HG03097 (cell line): Measurements from ENCODE around the gene SUFU.

Experiments used
- ATAC-seq: cut with Tn5 transposase; IDR thresholded peaks from one replicate; pipeline ENCODE4 v1.9.1; 2021; ENCODE audit not compliant: unreplicated experiment, low FRiP score

The SUFU gene

DNA sequence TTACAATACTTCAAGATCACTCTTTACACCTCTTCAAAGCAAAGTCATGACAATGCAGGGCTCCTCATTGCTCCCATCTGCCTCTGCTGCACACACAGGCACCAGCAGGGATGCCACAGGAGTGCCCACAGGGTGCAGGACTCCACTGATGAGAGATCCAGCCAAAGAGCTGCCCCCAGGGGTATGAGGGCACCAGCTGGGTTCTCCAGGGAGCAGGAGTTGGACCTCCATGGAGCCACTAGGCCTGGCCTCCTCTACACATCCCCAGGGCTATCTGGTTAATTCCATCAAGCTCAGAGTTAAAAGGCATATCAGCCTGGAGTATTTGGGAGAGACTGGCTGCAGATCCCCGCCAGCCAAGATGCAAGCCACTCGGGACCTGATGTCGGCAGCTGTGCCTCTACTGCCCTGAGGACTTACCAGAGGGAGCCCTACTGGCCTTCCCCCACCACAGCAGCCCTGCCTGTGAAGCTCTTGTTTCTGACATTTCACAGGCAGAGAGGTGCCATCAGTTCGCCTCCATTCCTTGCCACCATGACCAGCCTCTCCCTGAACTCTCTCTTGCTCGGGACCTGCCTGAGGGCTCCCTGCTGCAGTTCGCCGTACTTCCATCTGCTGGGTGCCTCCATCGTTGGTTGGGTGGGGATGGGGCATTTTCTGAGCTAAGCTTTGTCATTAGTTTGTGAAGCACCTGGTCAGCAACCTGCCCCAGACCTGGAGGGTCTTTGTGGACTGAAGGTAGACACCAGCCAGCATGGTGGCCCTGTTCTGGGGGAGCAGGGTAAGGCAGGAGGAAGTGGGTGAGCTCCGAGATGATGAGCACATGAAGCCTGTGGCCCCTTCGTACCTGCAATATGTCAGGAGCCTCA lies 128.0 kb downstream of the SUFU start:
- ATAC-seq = no peak

- ATAC-seq = no peak
Observed at GRCh38 chr10:102632394-102633111, 128.8 kb downstream of the SUFU start.

DNA sequence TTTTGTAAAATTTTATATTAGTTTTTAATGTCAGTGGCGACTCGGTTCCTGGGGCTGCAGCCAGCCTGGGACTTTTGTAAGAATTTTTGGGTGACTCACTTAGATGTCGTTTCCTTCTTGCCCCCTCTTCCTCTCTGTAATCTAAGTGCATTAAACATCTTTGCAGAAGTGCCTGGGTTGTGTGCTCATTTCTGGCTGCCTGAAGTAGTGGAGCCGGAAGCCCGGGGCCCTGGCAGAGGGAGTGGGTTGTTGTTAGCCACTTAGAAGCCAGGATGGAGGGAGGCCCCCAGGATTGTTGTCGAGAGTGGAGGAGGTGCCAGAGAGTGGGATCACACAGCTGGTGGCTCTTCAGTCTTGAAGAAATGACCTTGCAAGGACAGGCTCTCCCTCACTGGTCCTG lies 129.5 kb downstream of the SUFU start:
- ATAC-seq = no peak

GRCh38 chr10:102633848-102634247 lies 130.1 kb downstream of the SUFU start:
- no peak for ATAC-seq

- no peak for ATAC-seq
Observed at GRCh38 chr10:102634686-102635085, 130.9 kb downstream of the SUFU start.

GRCh38 chr10:102635377-102635776 lies 131.6 kb downstream of the SUFU start:
- ATAC-seq = no peak

DNA sequence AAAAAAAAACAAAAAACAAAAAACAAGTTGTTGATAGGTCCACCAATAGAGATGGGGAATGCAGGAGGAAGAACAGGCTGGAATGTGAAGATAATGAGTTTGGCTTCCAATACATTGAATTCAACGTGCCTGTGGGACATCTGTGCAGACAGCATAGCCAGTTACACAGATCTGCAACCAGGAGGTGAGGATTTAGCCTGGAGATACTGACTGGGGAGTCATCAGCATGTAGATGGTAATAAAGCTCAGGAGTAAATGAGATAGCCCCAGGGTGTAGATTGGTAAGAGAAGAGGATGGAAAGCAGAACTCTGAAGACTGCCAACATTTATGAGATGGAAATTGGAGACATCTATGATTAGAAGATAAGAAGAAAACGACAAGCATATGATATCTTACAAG lies 135.8 kb downstream of the SUFU start:
- no peak for ATAC-seq

DNA sequence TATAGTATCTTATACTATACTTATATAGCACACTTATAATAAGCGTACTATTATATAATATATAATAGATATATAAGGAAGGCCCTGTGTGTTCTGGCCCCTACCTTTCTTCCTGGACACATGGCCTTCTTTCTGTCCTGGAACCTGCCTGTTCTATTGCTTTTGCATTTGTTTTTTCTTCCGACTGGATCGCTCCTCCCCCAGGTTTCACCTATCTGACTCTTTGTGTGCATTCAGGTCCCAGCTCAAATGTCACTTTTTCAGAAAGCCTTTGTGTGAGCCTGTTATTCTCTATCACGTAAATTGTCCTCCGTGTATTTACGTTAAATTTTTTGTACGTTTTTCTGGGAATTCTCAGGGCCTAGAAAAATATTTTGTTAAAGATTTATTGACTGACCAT lies 137.6 kb downstream of the SUFU start:
- no peak for ATAC-seq

DNA sequence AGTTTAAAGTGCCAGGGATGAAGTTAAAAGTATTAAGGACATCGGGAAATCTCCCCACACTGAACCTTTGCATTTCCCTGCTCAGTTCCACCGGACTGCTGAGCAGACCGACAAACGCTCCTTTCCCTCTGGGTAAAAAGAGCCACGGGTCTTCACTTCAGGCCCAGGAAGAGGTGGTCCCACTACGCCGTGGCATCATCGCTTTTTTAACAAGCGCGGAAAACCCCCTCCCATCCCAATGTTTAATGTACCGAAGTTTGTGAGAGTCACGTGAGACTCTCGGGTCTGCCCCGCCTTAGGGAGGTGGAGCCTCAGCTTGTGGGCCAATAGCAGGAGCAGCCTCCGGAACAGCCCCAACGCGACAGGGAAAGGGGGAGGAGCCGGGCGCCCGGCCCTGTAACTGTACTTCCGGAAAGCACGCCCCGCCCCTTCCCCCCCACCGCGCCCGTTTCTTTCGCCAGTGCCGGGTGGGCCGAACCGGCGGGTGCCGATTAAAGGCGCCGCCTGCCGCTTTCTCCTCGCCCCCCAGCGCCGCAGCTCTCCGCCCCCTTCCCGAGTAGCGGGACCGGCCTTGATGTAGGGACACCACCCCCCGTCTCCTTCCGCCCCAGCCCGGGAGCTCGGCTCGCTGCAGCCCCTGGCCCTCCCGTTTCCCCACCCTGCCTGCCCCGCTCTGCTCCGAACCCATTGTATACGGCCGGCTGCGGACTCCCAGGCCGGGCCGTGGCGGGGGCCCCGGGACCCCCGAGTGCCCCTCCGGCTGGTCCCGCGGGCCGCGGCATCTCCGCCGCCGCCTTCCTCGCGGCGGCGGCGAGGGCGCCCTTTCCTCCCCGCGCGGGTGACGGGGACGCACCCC lies 138.3 kb downstream of the SUFU start:
- ATAC-seq = peak; percentile 41

DNA sequence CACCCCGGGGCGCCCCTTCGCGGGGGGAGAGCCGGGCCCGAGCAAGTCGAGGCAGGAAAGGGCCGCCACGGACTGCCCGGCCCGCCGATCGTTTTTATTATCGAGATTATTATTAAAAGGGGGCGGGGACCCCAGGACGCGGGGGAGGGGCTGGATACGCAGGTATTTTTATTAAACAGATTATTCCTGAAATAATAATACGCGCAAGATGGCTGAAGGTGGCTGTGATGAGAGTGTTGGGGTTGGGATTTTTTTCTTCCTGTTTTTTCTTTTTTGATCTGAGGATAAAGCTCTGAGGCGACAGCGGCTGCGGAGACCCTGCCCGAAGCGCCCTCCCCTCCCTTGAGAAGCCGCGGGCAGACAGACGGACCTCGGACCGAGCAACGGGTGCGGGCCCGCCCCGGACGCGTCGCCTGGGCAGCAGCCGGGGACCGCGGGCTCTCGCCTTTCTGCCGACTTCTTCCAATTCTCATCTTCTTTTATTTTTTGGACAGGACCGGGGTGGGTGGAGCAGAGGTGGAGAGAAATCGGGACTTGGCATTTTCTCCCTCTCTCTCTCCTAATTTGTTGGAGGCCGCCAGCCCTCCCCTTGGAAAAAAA lies 139.1 kb downstream of the SUFU start:
- no peak for ATAC-seq

GRCh38 chr10:102643336-102644065 lies 139.7 kb downstream of the SUFU start:
- no peak for ATAC-seq

GRCh38 chr10:102644066-102644645 lies 140.4 kb downstream of the SUFU start, which contains the start of gene TRIM8:
Gene TRIM8 (plus strand): TSS chr10:102644479. CDS start chr10:102644618, 139 bp downstream.
- ATAC-seq = no peak

- ATAC-seq = no peak
Observed at GRCh38 chr10:102644646-102645387, 141.0 kb downstream of the SUFU start.

GRCh38 chr10:102645388-102645740 lies 141.6 kb downstream of the SUFU start:
- ATAC-seq = no peak

DNA sequence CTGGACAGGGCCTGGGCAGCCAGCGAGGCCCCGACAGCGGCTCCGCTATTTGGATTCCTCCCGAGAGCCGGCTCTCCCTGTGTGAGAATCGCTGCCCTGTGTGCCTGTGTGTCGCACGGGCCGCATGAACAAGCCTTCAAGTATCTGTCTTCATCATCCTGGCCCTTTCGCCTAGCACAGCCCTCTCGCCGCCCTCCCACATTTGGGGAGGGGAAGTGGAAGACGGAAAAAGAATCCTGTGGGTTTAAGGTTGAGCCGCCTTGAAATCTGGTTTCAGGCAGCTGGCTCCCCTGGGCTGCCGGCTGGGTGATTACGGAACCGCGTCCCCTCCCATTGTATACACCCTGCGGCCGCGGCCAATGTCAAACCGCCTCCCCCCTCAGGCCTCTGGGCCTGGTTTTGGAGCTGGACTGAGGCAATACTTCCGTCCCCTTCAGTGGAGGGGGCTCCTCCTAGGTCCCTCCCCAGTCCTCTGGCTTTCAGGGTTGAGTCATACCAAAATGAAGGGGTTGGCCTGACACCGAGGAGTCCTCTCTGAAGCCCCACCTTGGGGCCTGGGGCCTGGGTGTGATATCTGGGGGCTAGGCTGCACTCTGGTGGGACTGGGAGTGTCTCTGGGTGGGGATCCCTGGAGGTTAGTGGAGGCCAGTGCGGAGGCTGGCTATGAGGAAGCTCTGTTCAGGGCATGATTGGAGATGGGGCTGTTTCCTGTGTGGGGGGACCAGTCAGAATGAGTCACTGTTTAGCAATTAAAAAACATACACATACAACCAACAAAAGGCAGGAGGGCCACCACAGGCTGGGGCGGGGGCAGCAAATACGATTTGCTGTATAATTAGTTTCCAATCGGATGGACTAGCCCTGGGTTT lies 142.2 kb downstream of the SUFU start:
- peak; percentile 26 for ATAC-seq

- ATAC-seq = no peak
Observed at GRCh38 chr10:102646610-102647442, 143.1 kb downstream of the SUFU start.
